K562 (cell line): ENCODE data around the gene FFAR1. TPM values are rescaled to one million over a fixed set of nuclear protein-coding genes. Genes with fewer than 3 reads are reported as not detected.

Experiments used
- CBX1 ChIP-seq: sonication (generic); IDR thresholded peaks from 2 replicates; pipeline ENCODE4 v1.6.1; 2016; ENCODE audit warnings: antibody characterized with exemption, low read depth, mild to moderate bottlenecking
- FOS ChIP-seq: IDR thresholded peaks from 3 replicates; pipeline ENCODE4 v1.6.1; 2011; ENCODE audit not compliant: insufficient read length; ENCODE audit errors: extremely low read depth
- FOSL1 ChIP-seq: fragments of 200-800 bp; sonication (Bioruptor generic); conservative IDR thresholded peaks from 2 replicates; pipeline ENCODE4 v1.6.1; 2016; ENCODE audit warnings: missing genetic modification characterization, missing compliant biosample characterization
- JUN ChIP-seq, 2 experiments: sonication (generic) in 1 of 2; formaldehyde crosslinking in 1 of 2; IDR thresholded peaks; 2 replicates each; pipeline versions ENCODE4 v1.6.1 to v1.8.0; 2012 to 2022; ENCODE audit warnings: borderline replicate concordance in 2 of 2, mild to moderate bottlenecking in 2 of 2, improper control_type of control experiment in 1 of 2, low read depth in 1 of 2, low read length in 1 of 2, missing genetic modification reagents in 1 of 2
- KLF10 ChIP-seq: fragments of 250-450 bp; sonication (Bioruptor Pico); IDR thresholded peaks from 2 replicates; pipeline ENCODE4 v1.6.1; 2021; ENCODE audit warnings: matching md5 sums
- NR2F6 ChIP-seq: fragments of 450-650 bp; formaldehyde crosslinking; IDR thresholded peaks from 2 replicates; pipeline ENCODE4 v1.4.0; 2020; ENCODE audit warnings: mild to moderate bottlenecking
- PHB ChIP-seq: fragments of 250-450 bp; sonication (Bioruptor Pico); IDR thresholded peaks from 2 replicates; pipeline ENCODE4 v1.5.0; 2021
- PHF21A ChIP-seq: fragments of 450-650 bp; IDR thresholded peaks from 2 replicates; pipeline ENCODE4 v1.6.1; 2017; ENCODE audit warnings: low read depth, borderline replicate concordance
- PKNOX1 ChIP-seq: fragments of 450-650 bp; IDR thresholded peaks from 2 replicates; pipeline ENCODE4 v1.6.1; 2016
- PPARD ChIP-seq: fragments of 250-450 bp; sonication (Bioruptor Pico); IDR thresholded peaks from 2 replicates; pipeline ENCODE4 v1.8.0; 2022; ENCODE audit warnings: inconsistent platforms, mild to moderate bottlenecking, moderate library complexity
- PYGO2 ChIP-seq: fragments of 450-650 bp; IDR thresholded peaks from 2 replicates; pipeline ENCODE4 v1.6.1; 2016; ENCODE audit warnings: mild to moderate bottlenecking, missing genetic modification characterization, moderate library complexity, missing compliant biosample characterization
- RBBP5 ChIP-seq: fragments of 200-600 bp; sonication (generic); IDR thresholded peaks from 2 replicates; pipeline ENCODE4 v1.6.1; 2012; ENCODE audit warnings: borderline replicate concordance, mild to moderate bottlenecking, low read length, control low read depth, inconsistent platforms; ENCODE audit not compliant: insufficient read depth, poor library complexity, severe bottlenecking
- RBFOX2 ChIP-seq: fragments of 200-400 bp; formaldehyde crosslinking; IDR thresholded peaks from 2 replicates; pipeline ENCODE4 v1.6.1; 2017; ENCODE audit warnings: low read depth, mild to moderate bottlenecking, low read length, moderate library complexity
- RBM17 ChIP-seq: fragments of 200-400 bp; formaldehyde crosslinking; IDR thresholded peaks from 2 replicates; pipeline ENCODE4 v1.6.1; 2017; ENCODE audit warnings: low read depth, mild to moderate bottlenecking, low read length, borderline replicate concordance
- SMARCC2 ChIP-seq: fragments of 450-650 bp; IDR thresholded peaks from 2 replicates; pipeline ENCODE4 v1.6.1; 2017; ENCODE audit warnings: antibody characterized with exemption, moderate library complexity, mild to moderate bottlenecking, low read depth
- THRAP3 ChIP-seq: fragments of 450-650 bp; IDR thresholded peaks from 2 replicates; pipeline ENCODE4 v1.6.1; 2016; ENCODE audit warnings: mild to moderate bottlenecking, inconsistent platforms, borderline replicate concordance
- ZNF318 ChIP-seq, 2 experiments: fragments of 450-650 bp; IDR thresholded peaks; 2 replicates each; pipeline ENCODE4 v1.6.1; 2016; ENCODE audit warnings: mild to moderate bottlenecking in 2 of 2, borderline replicate concordance in 1 of 2, low read depth in 1 of 2, moderate library complexity in 1 of 2
- polyA plus RNA-seq, 8 experiments: library from polyadenylated mRNA; depleted of rRNA in 4 of 8; stranded (reverse) in 5 of 8; unstranded in 3 of 8; fragments of >200 nt; fragmentation: Nextera tagmentation in 2 of 8; fragmentation: Illumina TruSeq in 1 of 8; extraction: Ambion mirVana in 2 of 8; extraction: Trizol in 1 of 8; gene quantifications; 2 replicates each; pipeline versions ENCODE4 v1.2.1 to v1.2.3, GENCODE V29; 2011 to 2014; ENCODE audit warnings: inconsistent platforms in 1 of 8, missing spikeins in 1 of 8
- total RNA-seq, 7 experiments: library from RNA; depleted of rRNA in 6 of 7; stranded (reverse); fragments of >200 nt in 6 of 7; fragmentation: Illumina TruSeq in 2 of 7; extraction: Trizol in 2 of 7; gene quantifications; 2 replicates each; pipeline versions ENCODE4 v1.2.1 to v1.2.3, GENCODE V29; 2011 to 2021; ENCODE audit warnings: low replicate concordance in 1 of 7

FFAR1 gene
- total and polyA plus RNA-seq, 9 of the 15 experiments (the other 6 are each of a cell fraction or from before 2014, with no cell fraction given), result not detected

GRCh38 chr19:35309481-35310279, 38.0 kb upstream of the FFAR1 start (continued):
- TF ChIP-seq JUN (IDR thresholded peaks at IDR 0.05; ENCODE audit: borderline replicate concordance, low read depth, low read length), result 0 out of 2 replicates have a peak, but pooled peaks have one; percentile 14
- no peak for TF ChIP-seq JUN (CRISPR knock-in tag; IDR thresholded peaks at IDR 0.05; ENCODE audit: borderline replicate concordance)
- TF ChIP-seq RBFOX2, result peak; percentile 91
- no peak for TF ChIP-seq ZNF318 (IDR thresholded peaks at IDR 0.05; ENCODE audit: borderline replicate concordance in 1 of 2, low read depth in 1 of 2)
- no peak for TF ChIP-seq PHB (CRISPR knock-in tag)
- TF ChIP-seq FOS, result no peak
- no peak for TF ChIP-seq RBBP5
- TF ChIP-seq KLF10 (CRISPR knock-in tag), result 0 out of 2 replicates have a peak, but pooled peaks have one; percentile 58
- TF ChIP-seq PKNOX1, result peak; percentile 5; the same call in 1 of the 2 replicates
- no peak for TF ChIP-seq RBM17
- no peak for TF ChIP-seq SMARCC2
- TF ChIP-seq THRAP3, result no peak
- TF ChIP-seq PHF21A, result no peak
- no peak for TF ChIP-seq NR2F6 (CRISPR knock-in tag)
- TF ChIP-seq CBX1, result no peak
- peak; percentile 49 for TF ChIP-seq FOSL1 (tag)
- no peak for TF ChIP-seq PYGO2 (tag)
- TF ChIP-seq PPARD (CRISPR knock-in tag), result no peak
